Colonic mucosa (tissue), 4 donors: ENCODE data around the gene CXCL11. TPM values are rescaled to one million over a fixed set of nuclear protein-coding genes. Genes with fewer than 3 reads are reported as not detected.

Experiments used
- DNase-seq: peaks from one replicate; pipeline ENCODE4 v3.0.0-alpha.2; 2020
- H3K27ac ChIP-seq: fragments of 200-600 bp; one replicate; pipeline ENCODE4 v1.8.0; 2021
- H3K27me3 ChIP-seq: fragments of 200-600 bp; one replicate; pipeline ENCODE4 v1.8.0; 2021
- H3K36me3 ChIP-seq: fragments of 200-600 bp; one replicate; pipeline ENCODE4 v1.8.0; 2021
- H3K4me1 ChIP-seq: fragments of 200-600 bp; one replicate; pipeline ENCODE4 v1.8.0; 2021; ENCODE audit warnings: mild to moderate bottlenecking
- H3K4me3 ChIP-seq: fragments of 200-600 bp; one replicate; pipeline ENCODE4 v1.8.0; 2021
- H3K9ac ChIP-seq, 2 donors: one replicate each; pipeline ENCODE4 v1.7.0; 2013; ENCODE audit warnings: control low read depth in 2 of 2, low read depth in 2 of 2, low read length in 2 of 2
- H3K9me3 ChIP-seq: fragments of 200-600 bp; one replicate; pipeline ENCODE4 v1.8.0; 2021
- CTCF ChIP-seq: fragments of 200-600 bp; IDR thresholded peaks from one replicate; pipeline ENCODE4 v1.8.0; 2022; ENCODE audit warnings: antibody characterized with exemption, mild to moderate bottlenecking
- intact Hi-C: fragments of 100-400 bp; cut with DNase I; formaldehyde crosslinking; loops from one replicate; pipeline ENCODE4 v1.14.1; 2022
- total RNA-seq, 2 donors: library from RNA; stranded (reverse); fragmentation: NEBNext Ultra II Directional in 1 of 2; extraction: Animal tissue kit (Norgen Biotek cat#: 25700) in 1 of 2; gene quantifications; one replicate each; pipeline ENCODE4 v1.2.1, GENCODE V29; 2021
- donor health status: healthy.
- donor health status: DM: no; HTN: no; CAD: no.
- donor health status: DM: no; HTN: no; CAD: no.

CXCL11 gene
- total RNA-seq: not detected

- no peak for TF ChIP-seq CTCF
- no peaks in the 10 kb centered on the region for H3K9me3 ChIP-seq
- no peaks in the 10 kb centered on the region for H3K4me1 ChIP-seq
- no peak within 1 kb of the TSS for H3K4me3 ChIP-seq
- no peak for DNase-seq
- H3K9ac ChIP-seq: no peak within 1 kb of the TSS
- no peaks in the 10 kb centered on the region for H3K27me3 ChIP-seq
- intact Hi-C loops: no loop called here
- no peaks in the 10 kb centered on the region for H3K36me3 ChIP-seq
- H3K27ac ChIP-seq: no peak within 1 kb of the TSS
These were observed at the start of gene CXCL11 for GRCh38 chr4:76035799-76036380. Gene CXCL11, minus strand, starts transcription at chr4:76036070. Its CDS starts 83 bp downstream, at chr4:76035987.

- intact Hi-C loops: no loop called here
These were observed 48.7 kb upstream of the CXCL11 start for GRCh38 chr4:76084542-76084941.

GRCh38 chr4:76083386-76083988 is 47.6 kb upstream of the CXCL11 start:
- no peaks in the 10 kb centered on the region for H3K9me3 ChIP-seq
- H3K27me3 ChIP-seq: no peaks in the 10 kb centered on the region
- H3K36me3 ChIP-seq: no peaks in the 10 kb centered on the region
- no peak overlapping the region for H3K4me3 ChIP-seq
- no peaks in the 10 kb centered on the region for H3K4me1 ChIP-seq
- no peak for DNase-seq
- intact Hi-C loops: no loop called here
- H3K27ac ChIP-seq: no peak overlapping the region
- H3K9ac ChIP-seq: no peak overlapping the region
- no peak for TF ChIP-seq CTCF

More at GRCh38 chr4:76084542-76084941, 48.7 kb upstream of the CXCL11 start:
- no peaks in the 10 kb centered on the region for H3K27me3 ChIP-seq
- no peak overlapping the region for H3K27ac ChIP-seq
- TF ChIP-seq CTCF: no peak
- DNase-seq: no peak
- H3K9ac ChIP-seq: no peak overlapping the region
- H3K4me3 ChIP-seq: no peak overlapping the region
- H3K9me3 ChIP-seq: no peaks in the 10 kb centered on the region
- H3K36me3 ChIP-seq: no peaks in the 10 kb centered on the region
- no peaks in the 10 kb centered on the region for H3K4me1 ChIP-seq

GRCh38 chr4:76078033-76078613 is 42.3 kb upstream of the CXCL11 start:
- H3K9me3 ChIP-seq: no peaks in the 10 kb centered on the region
- H3K27me3 ChIP-seq: no peaks in the 10 kb centered on the region
- H3K4me3 ChIP-seq: no peak overlapping the region
- TF ChIP-seq CTCF: no peak
- no peak overlapping the region for H3K27ac ChIP-seq
- intact Hi-C loops: no loop called here
- H3K36me3 ChIP-seq: no peaks in the 10 kb centered on the region
- H3K4me1 ChIP-seq: no peaks in the 10 kb centered on the region
- no peak for DNase-seq
- no peak overlapping the region for H3K9ac ChIP-seq

GRCh38 chr4:76074993-76075600 is 39.2 kb upstream of the CXCL11 start:
- intact Hi-C loops: no loop called here
- Histone ChIP-seq H3K9me3 (no peaks in the 10 kb centered on the region), H3K4me3 (no peak overlapping the region), H3K4me1 (no peaks in the 10 kb centered on the region), H3K27ac (no peak overlapping the region), H3K36me3 (no peaks in the 10 kb centered on the region), H3K27me3 (no peaks in the 10 kb centered on the region), H3K9ac (no peak overlapping the region)
- DNase-seq: no peak
- no peak for TF ChIP-seq CTCF
